GM23248 (cell line): ENCODE measurements around the gene LDB1. TPM values are rescaled to one million over a fixed set of nuclear protein-coding genes. Genes with fewer than 3 reads are reported as not detected.
A peak's percentile ranks its signal among the peaks of the same experiment; 100 is the strongest.

Source experiments
- DNase-seq: peaks from one replicate; pipeline ENCODE4 v3.0.0-alpha.2; 2015
- H2AFZ ChIP-seq: fragments of 200-600 bp; sonication (generic); 2 replicates; pipeline ENCODE4 v1.6.1; 2016; ENCODE audit warnings: antibody characterized with exemption
- H3F3A ChIP-seq: fragments of 200-600 bp; sonication (generic); 2 replicates; pipeline ENCODE4 v1.6.1; 2016; ENCODE audit warnings: mild to moderate bottlenecking, antibody characterized with exemption, mixed run types; ENCODE audit not compliant: insufficient read depth
- H3K27ac ChIP-seq: fragments of 200-600 bp; sonication (generic); 2 replicates; pipeline ENCODE4 v1.5.1; 2016; ENCODE audit warnings: mild to moderate bottlenecking
- H3K27me3 ChIP-seq: fragments of 200-600 bp; sonication (generic); replicated peaks from 2 replicates; pipeline ENCODE4 v1.6.1; 2016; ENCODE audit warnings: mild to moderate bottlenecking; ENCODE audit not compliant: insufficient read depth
- H3K36me3 ChIP-seq: fragments of 200-600 bp; sonication (generic); 2 replicates; pipeline ENCODE4 v1.6.1; 2016; ENCODE audit warnings: low read depth, mild to moderate bottlenecking
- H3K4me1 ChIP-seq: fragments of 200-600 bp; sonication (generic); 2 replicates; pipeline ENCODE4 v1.6.1; 2016; ENCODE audit warnings: mild to moderate bottlenecking; ENCODE audit not compliant: insufficient read depth
- H3K4me2 ChIP-seq: fragments of 200-600 bp; sonication (generic); one replicate; pipeline ENCODE4 v1.6.1; 2016; ENCODE audit warnings: mild to moderate bottlenecking; ENCODE audit not compliant: unreplicated experiment
- H3K4me3 ChIP-seq: fragments of 200-600 bp; sonication (generic); 2 replicates; pipeline ENCODE4 v1.5.1; 2016; ENCODE audit warnings: mild to moderate bottlenecking
- H3K79me2 ChIP-seq: fragments of 200-600 bp; sonication (generic); 2 replicates; pipeline ENCODE4 v1.6.1; 2016; ENCODE audit warnings: mild to moderate bottlenecking; ENCODE audit not compliant: insufficient read depth
- H3K9ac ChIP-seq: fragments of 200-600 bp; sonication (generic); 2 replicates; pipeline ENCODE4 v1.6.1; 2016; ENCODE audit warnings: mild to moderate bottlenecking
- H3K9me2 ChIP-seq: fragments of 200-600 bp; sonication (generic); 2 replicates; pipeline ENCODE4 v1.6.1; 2016; ENCODE audit warnings: mixed run types, mild to moderate bottlenecking, moderate library complexity; ENCODE audit not compliant: insufficient read depth
- H3K9me3 ChIP-seq: fragments of 200-600 bp; sonication (generic); one replicate; pipeline ENCODE4 v1.6.1; 2017; ENCODE audit warnings: low read depth
- H4K20me1 ChIP-seq: fragments of 200-600 bp; sonication (generic); 2 replicates; pipeline ENCODE4 v1.6.0; 2016; ENCODE audit not compliant: insufficient read depth
- EZH2 ChIP-seq: fragments of 200-600 bp; sonication (generic); IDR thresholded peaks from 2 replicates; pipeline ENCODE4 v1.6.1; 2018; ENCODE audit warnings: antibody characterized with exemption, mild to moderate bottlenecking; ENCODE audit not compliant: insufficient read depth, poor library complexity, severe bottlenecking
- EZH2phosphoT487 ChIP-seq: fragments of 200-600 bp; sonication (generic); IDR thresholded peaks from 2 replicates; pipeline ENCODE4 v1.6.1; 2018; ENCODE audit warnings: antibody characterized with exemption, moderate library complexity, mild to moderate bottlenecking, low read depth; ENCODE audit not compliant: insufficient read depth
- WGBS, 2 experiments: methylation state at CpG; one replicate each; pipeline ENCODE4 v1.1.6; 2015 to 2017; ENCODE audit warnings: low lambda C conversion rate in 2 of 2, low coverage in 1 of 2; ENCODE audit errors: missing lambda C conversion rate in 2 of 2; 5-methylcytosine and 5-hydroxymethylcytosine counted together
- in situ Hi-C: fragments of 300-500 bp; cut with MboI; formaldehyde crosslinking; loops from 2 replicates; pipeline ENCODE4 v1.15.0; 2020
- polyA plus RNA-seq: library from polyadenylated mRNA; unstranded; fragments of >200 nt; fragmentation: Nextera tagmentation; extraction: Ambion mirVana; gene quantifications from 2 replicates; pipeline ENCODE4 v1.2.1, GENCODE V29; 2016
- total RNA-seq: library from RNA; depleted of rRNA; stranded (reverse); fragments of >200 nt; shearing (Covaris generic); gene quantifications from 2 replicates; pipeline ENCODE4 v1.2.3, GENCODE V29; 2014

LDB1 gene
- total and polyA plus RNA-seq, 2 experiments from 2014 or later, result 5.0 to 28.1 TPM

DNA sequence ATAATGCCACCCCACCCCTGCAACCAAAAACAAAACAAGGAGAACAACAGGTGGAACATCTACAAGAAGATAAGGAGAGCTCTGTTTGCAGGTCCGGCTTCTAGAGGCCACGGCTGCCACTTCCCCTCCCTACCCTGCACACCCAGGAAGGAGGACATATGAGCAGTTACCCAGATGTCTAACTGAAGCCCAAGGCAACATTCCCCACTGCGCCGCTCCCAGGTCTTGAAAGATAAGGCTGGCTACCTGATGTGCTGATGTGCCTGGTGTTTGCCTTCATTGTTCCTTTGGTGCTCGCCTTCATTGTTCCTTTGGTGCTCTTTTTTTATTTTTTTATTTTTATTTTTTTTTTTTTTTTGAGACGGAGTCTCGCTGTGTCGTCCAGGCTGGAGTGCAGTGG, 34.0 kb downstream of the LDB1 start:
- in situ Hi-C loops, result no loop called here
- H3K9ac ChIP-seq, result no peak overlapping the region
- H3F3A ChIP-seq, result no peaks in the 10 kb centered on the region
- H2AFZ ChIP-seq, result no peak overlapping the region
- no peak overlapping the region for H3K4me2 ChIP-seq
- no peaks in the 10 kb centered on the region for H3K27me3 ChIP-seq
- no peaks in the 10 kb centered on the region for H3K9me2 ChIP-seq
- TF ChIP-seq EZH2 (no peak), EZH2phosphoT487 (no peak)
- DNase-seq, result no peak
- no peaks in the 10 kb centered on the region for H3K36me3 ChIP-seq
- WGBS, 2 experiments, result 97 to 99% methylated on average over 8 of the region's 8 CpGs
- H4K20me1 ChIP-seq, result no peaks in the 10 kb centered on the region
- H3K4me1 ChIP-seq, result no peaks in the 10 kb centered on the region
- H3K9me3 ChIP-seq, result no peaks in the 10 kb centered on the region
- no peaks in the 10 kb centered on the region for H3K79me2 ChIP-seq
- H3K27ac ChIP-seq, result no peak overlapping the region
- H3K4me3 ChIP-seq, result no peak overlapping the region

- WGBS, 2 experiments, result 78 to 82% methylated on average over 3 of the region's 3 CpGs
- in situ Hi-C loops, result no loop called here
- Histone ChIP-seq H3F3A (no peaks in the 10 kb centered on the region), H3K36me3 (no peaks in the 10 kb centered on the region), H3K9me2 (no peaks in the 10 kb centered on the region), H3K27ac (no peak overlapping the region), H3K4me1 (no peaks in the 10 kb centered on the region), H2AFZ (no peak overlapping the region), H3K4me2 (no peak overlapping the region), H3K27me3 (no peaks in the 10 kb centered on the region), H4K20me1 (no peaks in the 10 kb centered on the region), H3K79me2 (no peaks in the 10 kb centered on the region), H3K9ac (no peak overlapping the region), H3K9me3 (no peaks in the 10 kb centered on the region), H3K4me3 (no peak overlapping the region)
- no peak for DNase-seq
- TF ChIP-seq EZH2 (no peak), EZH2phosphoT487 (no peak)
Observed at GRCh38 chr10:102085336-102085735, 34.8 kb downstream of the LDB1 start.

DNA sequence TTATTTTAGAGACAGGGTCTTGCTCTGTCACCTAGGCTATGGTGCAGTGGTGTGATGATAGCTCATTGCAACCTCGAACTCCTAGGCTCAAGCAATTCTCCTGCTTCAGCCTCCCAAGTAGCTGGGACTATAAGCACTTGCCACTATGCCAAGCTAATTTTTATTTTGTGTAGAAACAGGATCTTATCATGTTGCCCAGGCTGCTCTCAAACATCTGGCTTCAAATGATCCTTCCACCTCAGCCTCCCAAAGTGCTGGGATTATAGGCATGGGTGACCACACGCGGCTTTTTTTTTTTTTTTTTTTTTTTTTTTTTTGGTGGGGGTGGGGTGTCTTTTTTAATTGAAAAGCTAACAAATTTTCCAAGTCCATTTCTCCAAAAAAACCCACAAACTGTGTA, 36.6 kb downstream of the LDB1 start:
- no peaks in the 10 kb centered on the region for H4K20me1 ChIP-seq
- in situ Hi-C loops, result no loop called here

GRCh38 chr10:102072673-102073527, 47.3 kb downstream of the LDB1 start:
- H3K79me2 ChIP-seq, result peaks cover 23% of the 10 kb centered on the region
- H3K4me1 ChIP-seq, result no peaks in the 10 kb centered on the region
- no peaks in the 10 kb centered on the region for H3K9me2 ChIP-seq
- no peak overlapping the region for H3K4me3 ChIP-seq
- no peaks in the 10 kb centered on the region for H3F3A ChIP-seq
- DNase-seq, result peak; percentile 85
- H3K27me3 ChIP-seq, result no peaks in the 10 kb centered on the region
- H3K4me2 ChIP-seq, result no peak overlapping the region
- no peak for TF ChIP-seq EZH2phosphoT487
- no peaks in the 10 kb centered on the region for H3K36me3 ChIP-seq
- no peaks in the 10 kb centered on the region for H3K9me3 ChIP-seq
- 69 to 73% methylated on average over 4 of the region's 4 CpGs for WGBS, 2 experiments
- H2AFZ ChIP-seq, result no peak overlapping the region
- no peak overlapping the region for H3K27ac ChIP-seq
- H3K9ac ChIP-seq, result no peak overlapping the region
- H4K20me1 ChIP-seq, result no peaks in the 10 kb centered on the region
- in situ Hi-C loops, result no loop called here

More for the DNA sequence above, 36.6 kb downstream of the LDB1 start:
- no peak overlapping the region for H3K4me3 ChIP-seq
- H3K79me2 ChIP-seq, result no peaks in the 10 kb centered on the region
- H3K4me1 ChIP-seq, result no peaks in the 10 kb centered on the region
- no peak for DNase-seq
- no peaks in the 10 kb centered on the region for H3F3A ChIP-seq
- H3K9me2 ChIP-seq, result no peaks in the 10 kb centered on the region
- H3K9me3 ChIP-seq, result no peaks in the 10 kb centered on the region
- WGBS, 2 experiments, result 89 to 91% methylated on average over 3 of the region's 3 CpGs
- H2AFZ ChIP-seq, result no peak overlapping the region
- TF ChIP-seq EZH2, result no peak
- TF ChIP-seq EZH2phosphoT487, result no peak
- H3K4me2 ChIP-seq, result no peak overlapping the region
- no peaks in the 10 kb centered on the region for H3K27me3 ChIP-seq
- H3K36me3 ChIP-seq, result no peaks in the 10 kb centered on the region
- H3K27ac ChIP-seq, result no peak overlapping the region
- no peak overlapping the region for H3K9ac ChIP-seq
